Thymus (tissue), 11 donors: ENCODE results near the gene EFCC1. TPM values are rescaled to one million over a fixed set of nuclear protein-coding genes. Genes with fewer than 3 reads are reported as not detected.
"Not testable (repeated sequence)": the region's sequence is repeated elsewhere in the genome, so short reads cannot be mapped to it uniquely, and the experiment has no call there.

Experiments
- DNase-seq, 9 donors: peaks; one replicate each; pipeline ENCODE4 v3.0.0-alpha.2; 2013; ENCODE audit warnings: low spot score in 9 of 9, low read depth in 6 of 9, missing footprints in 1 of 9
- H3K27ac ChIP-seq, 2 donors: one replicate each; pipeline ENCODE4 v1.5.1; 2013; ENCODE audit warnings: control low read depth in 1 of 2, low read depth in 1 of 2, low read length in 1 of 2, mild to moderate bottlenecking in 1 of 2, moderate library complexity in 1 of 2
- H3K27me3 ChIP-seq, 2 donors: one replicate each; pipeline ENCODE4 v1.5.1; 2013; ENCODE audit warnings: low read length in 1 of 2; ENCODE audit not compliant: control insufficient read depth in 2 of 2, insufficient read depth in 1 of 2
- H3K36me3 ChIP-seq, 2 donors: one replicate each; pipeline ENCODE4 v1.5.1; 2013; ENCODE audit warnings: low read length in 1 of 2, mild to moderate bottlenecking in 1 of 2, moderate library complexity in 1 of 2; ENCODE audit not compliant: control insufficient read depth in 2 of 2, insufficient read depth in 2 of 2
- H3K4me1 ChIP-seq, 2 donors: one replicate each; pipeline ENCODE4 v1.5.1; 2013; ENCODE audit warnings: low read length in 2 of 2; ENCODE audit not compliant: control insufficient read depth in 2 of 2, insufficient read depth in 2 of 2
- H3K4me3 ChIP-seq, 2 donors: one replicate each; pipeline ENCODE4 v1.5.1; 2013; ENCODE audit warnings: low read length in 2 of 2, control low read depth in 1 of 2, mild to moderate bottlenecking in 1 of 2
- H3K9me3 ChIP-seq, 2 donors: one replicate each; pipeline ENCODE4 v1.5.1; 2013; ENCODE audit warnings: low read length in 1 of 2, mild to moderate bottlenecking in 1 of 2; ENCODE audit not compliant: control insufficient read depth in 2 of 2, insufficient read depth in 1 of 2
- WGBS: extraction: QIAGEN DNeasy Blood & Tissue Kit; methylation state at CpG from one replicate; pipeline ENCODE4 v1.1.7; 2013; 5-methylcytosine and 5-hydroxymethylcytosine counted together
- polyA plus RNA-seq: library from polyadenylated mRNA; stranded (reverse); fragments of 200-250 nt; gene quantifications from one replicate; pipeline ENCODE4 v1.2.3, GENCODE V29; 2013
- total RNA-seq: library from RNA; stranded (reverse); fragments of 120-200 nt; gene quantifications from one replicate; pipeline ENCODE4 v1.2.4, GENCODE V29; 2013
- donor health status: healthy.

EFCC1 gene
- total and polyA plus RNA-seq, 2 donors = 1.0 to 1.5 TPM

GRCh38 chr3:129061023-129061887 is 60.2 kb downstream of the EFCC1 start:
- 92% methylated on average over 19 of the region's 19 CpGs for WGBS
- H3K36me3 ChIP-seq = no peaks in the 10 kb centered on the region
- peaks cover 0 to 3% of the 10 kb centered on the region in 2 donors for H3K4me1 ChIP-seq
- H3K9me3 ChIP-seq = no peaks in the 10 kb centered on the region
- no peak overlapping the region for H3K4me3 ChIP-seq
- H3K27ac ChIP-seq = no peak overlapping the region
- no peaks in the 10 kb centered on the region for H3K27me3 ChIP-seq
- DNase-seq = no peak

GRCh38 chr3:129061888-129062834 is 61.1 kb downstream of the EFCC1 start:
- H3K4me3 ChIP-seq = no peak overlapping the region
- WGBS = 96% methylated on average over 32 of the region's 32 CpGs
- no peak for DNase-seq
- no peak overlapping the region for H3K27ac ChIP-seq
- H3K4me1 ChIP-seq = peaks cover 0 to 3% of the 10 kb centered on the region in 2 donors
- no peaks in the 10 kb centered on the region for H3K27me3 ChIP-seq
- H3K9me3 ChIP-seq = no peaks in the 10 kb centered on the region
- H3K36me3 ChIP-seq = no peaks in the 10 kb centered on the region

- Histone ChIP-seq H3K27ac (no peak overlapping the region), H3K36me3 (no peaks in the 10 kb centered on the region), H3K9me3 (no peaks in the 10 kb centered on the region), H3K4me1 (peaks cover under 1 to 5% of the 10 kb centered on the region in 2 donors), H3K4me3 (no peak overlapping the region), H3K27me3 (peaks cover 0 to 1% of the 10 kb centered on the region in 2 donors)
- no peak for DNase-seq
- 93% methylated on average over 10 of the region's 10 CpGs for WGBS
Measured at GRCh38 chr3:129063091-129063640, 62.1 kb downstream of the EFCC1 start.

GRCh38 chr3:129063841-129064482 is 62.9 kb downstream of the EFCC1 start:
- H3K36me3 ChIP-seq = no peaks in the 10 kb centered on the region
- H3K4me3 ChIP-seq = no peak overlapping the region
- DNase-seq = no peak
- 97% methylated on average over 15 of the region's 15 CpGs for WGBS
- no peaks in the 10 kb centered on the region for H3K9me3 ChIP-seq
- peaks cover 0 to 6% of the 10 kb centered on the region in 2 donors for H3K27me3 ChIP-seq
- no peak overlapping the region for H3K27ac ChIP-seq
- peaks cover 2 to 7% of the 10 kb centered on the region in 2 donors for H3K4me1 ChIP-seq

GRCh38 chr3:129065016-129065719 is 64.1 kb downstream of the EFCC1 start:
- WGBS = 98% methylated on average over 14 of the region's 14 CpGs
- DNase-seq = no peak

GRCh38 chr3:129065720-129066073 is 64.6 kb downstream of the EFCC1 start:
- H3K4me3 ChIP-seq = no peak overlapping the region
- no peak for DNase-seq
- peaks cover 2 to 7% of the 10 kb centered on the region in 2 donors for H3K4me1 ChIP-seq
- H3K9me3 ChIP-seq = no peaks in the 10 kb centered on the region
- H3K27ac ChIP-seq = no peak overlapping the region
- no peaks in the 10 kb centered on the region for H3K36me3 ChIP-seq
- 96% methylated on average over 4 of the region's 4 CpGs for WGBS
- H3K27me3 ChIP-seq = peaks cover 0 to 10% of the 10 kb centered on the region in 2 donors

More at GRCh38 chr3:129065016-129065719, 64.1 kb downstream of the EFCC1 start:
- peaks cover 0 to 10% of the 10 kb centered on the region in 2 donors for H3K27me3 ChIP-seq
- H3K27ac ChIP-seq = no peak overlapping the region
- no peaks in the 10 kb centered on the region for H3K36me3 ChIP-seq
- H3K4me3 ChIP-seq = no peak overlapping the region
- no peaks in the 10 kb centered on the region for H3K9me3 ChIP-seq
- H3K4me1 ChIP-seq = peaks cover 2 to 7% of the 10 kb centered on the region in 2 donors

- DNase-seq, H3K9me3 ChIP-seq, H3K4me3 ChIP-seq, H3K27me3 ChIP-seq, H3K4me1 ChIP-seq, H3K27ac ChIP-seq, H3K36me3 ChIP-seq: not testable (repeated sequence)
- 89% methylated on average over 7 of the region's 7 CpGs for WGBS
Measured at GRCh38 chr3:129067719-129068118, 66.6 kb downstream of the EFCC1 start.

- no peak overlapping the region for H3K27ac ChIP-seq
- no peaks in the 10 kb centered on the region for H3K36me3 ChIP-seq
- 18% methylated on average over 44 of the region's 44 CpGs for WGBS
- peaks cover 0 to 10% of the 10 kb centered on the region in 2 donors for H3K27me3 ChIP-seq
- DNase-seq = no peak
- H3K9me3 ChIP-seq = no peaks in the 10 kb centered on the region
- H3K4me1 ChIP-seq = peaks cover 2 to 7% of the 10 kb centered on the region in 2 donors
- peak overlapping the region; percentile 27 to 42 for H3K4me3 ChIP-seq
Measured at GRCh38 chr3:129068291-129068886, 67.3 kb downstream of the EFCC1 start.
